IMR-90 (cell line): ENCODE data around the gene TP53BP2. TPM values are rescaled to one million over a fixed set of nuclear protein-coding genes. Genes with fewer than 3 reads are reported as not detected.

Source experiments
- ATAC-seq: fragments of 200-7000 bp; cut with Tn5 transposase; 2 replicates; pipeline ENCODE4 v1.9.1; 2020; ENCODE audit warnings: low read depth, mild to moderate bottlenecking, moderate library complexity
- BruUV-seq: library from RNA; stranded (reverse); fragments of 400-500 nt; replicated peaks from 2 replicates; lab custom pipeline; 2021; lab: Mats Ljungman, UMichigan
- CTCF ChIA-PET: fragments of 300-600 bp; formaldehyde crosslinking; extraction: SDS; loops from one replicate; lab custom pipeline; 2021; ENCODE audit warnings: antibody characterized with exemption; lab: Yijun Ruan, JAX
- POLR2A ChIA-PET: fragments of 300-600 bp; sonication (Branson Sonifier 250); formaldehyde crosslinking; loops from one replicate; lab custom pipeline; 2022; ENCODE audit warnings: antibody characterized with exemption; ENCODE audit not compliant: unreplicated experiment; lab: Charles Lee
- DNase-seq: peaks from one replicate; pipeline ENCODE4 v3.0.0; 2013
- H2AFZ ChIP-seq: replicated peaks from 2 replicates; pipeline ENCODE3; 2013; ENCODE audit warnings: low read length, mild to moderate bottlenecking; ENCODE audit not compliant: poor library complexity
- H2AK5ac ChIP-seq: 2 replicates; pipeline ENCODE4 v1.6.1; 2013; ENCODE audit warnings: low read depth, low read length, inconsistent platforms
- H2AK9ac ChIP-seq: replicated peaks from 2 replicates; pipeline ENCODE3; 2013; ENCODE audit warnings: mild to moderate bottlenecking, low read depth, low read length, moderate library complexity; ENCODE audit not compliant: poor library complexity
- H2BK120ac ChIP-seq: 2 replicates; pipeline ENCODE4 v1.6.1; 2013; ENCODE audit warnings: low read depth, low read length, inconsistent platforms
- H2BK15ac ChIP-seq: 3 replicates; pipeline ENCODE4 v1.6.1; 2013; ENCODE audit warnings: low read depth, low read length, inconsistent platforms
- H2BK20ac ChIP-seq: 2 replicates; pipeline ENCODE4 v1.6.1; 2013; ENCODE audit warnings: low read depth, mild to moderate bottlenecking, inconsistent platforms, low read length, moderate library complexity
- H2BK5ac ChIP-seq: 2 replicates; pipeline ENCODE4 v1.6.1; 2013; ENCODE audit warnings: mild to moderate bottlenecking, low read depth, low read length, inconsistent platforms; ENCODE audit not compliant: poor library complexity, severe bottlenecking
- H3K14ac ChIP-seq: replicated peaks from 2 replicates; pipeline ENCODE4 v1.6.1; 2013; ENCODE audit warnings: low read depth, low read length, inconsistent platforms
- H3K18ac ChIP-seq: 2 replicates; pipeline ENCODE4 v1.6.1; 2013; ENCODE audit warnings: low read depth, low read length, control low read depth
- H3K23ac ChIP-seq: 2 replicates; pipeline ENCODE4 v1.6.1; 2013; ENCODE audit warnings: low read depth, low read length, inconsistent platforms
- H3K27ac ChIP-seq: 2 replicates; pipeline ENCODE4 v1.5.1; 2013; ENCODE audit warnings: mild to moderate bottlenecking, control low read depth, low read length; ENCODE audit not compliant: insufficient read depth
- H3K27me3 ChIP-seq: 2 replicates; pipeline ENCODE4 v1.6.1; 2013; ENCODE audit warnings: low read length; ENCODE audit not compliant: control insufficient read depth, insufficient read depth
- H3K36me3 ChIP-seq: 2 replicates; pipeline ENCODE4 v1.6.1; 2013; ENCODE audit warnings: low read length, mixed read lengths; ENCODE audit not compliant: control insufficient read depth, insufficient read depth
- H3K4ac ChIP-seq: 2 replicates; pipeline ENCODE4 v1.6.1; 2013; ENCODE audit warnings: low read depth, low read length, inconsistent platforms
- H3K4me1 ChIP-seq: 2 replicates; pipeline ENCODE4 v1.6.1; 2013; ENCODE audit warnings: low read length, mixed read lengths; ENCODE audit not compliant: control insufficient read depth, insufficient read depth
- H3K4me2 ChIP-seq: 2 replicates; pipeline ENCODE4 v1.6.1; 2013; ENCODE audit warnings: low read depth, mild to moderate bottlenecking, control low read depth, low read length, moderate library complexity
- H3K4me3 ChIP-seq: 2 replicates; pipeline ENCODE4 v1.5.1; 2013; ENCODE audit warnings: low read depth, mild to moderate bottlenecking, control low read depth, low read length, moderate library complexity; ENCODE audit not compliant: insufficient read depth
- H3K56ac ChIP-seq: 2 replicates; pipeline ENCODE4 v1.6.1; 2013; ENCODE audit warnings: low read length, inconsistent platforms; ENCODE audit not compliant: insufficient read depth; ENCODE audit errors: extremely low read depth
- H3K79me1 ChIP-seq, 2 experiments: 2 replicates each; pipeline ENCODE4 v1.6.1; 2013; ENCODE audit warnings: low read length in 2 of 2, inconsistent platforms in 1 of 2, low read depth in 1 of 2
- H3K9ac ChIP-seq: 2 replicates; pipeline ENCODE4 v1.6.1; 2013; ENCODE audit warnings: low read depth, low read length, control low read depth
- H3K9me1 ChIP-seq: 2 replicates; pipeline ENCODE4 v1.6.1; 2013; ENCODE audit warnings: low read length, inconsistent platforms; ENCODE audit not compliant: insufficient read depth
- H3K9me3 ChIP-seq: 2 replicates; pipeline ENCODE4 v1.6.1; 2013; ENCODE audit warnings: low read length; ENCODE audit not compliant: control insufficient read depth, insufficient read depth
- H4K20me1 ChIP-seq: 2 replicates; pipeline ENCODE4 v1.6.1; 2013; ENCODE audit warnings: low read length, inconsistent platforms; ENCODE audit not compliant: insufficient read depth
- H4K5ac ChIP-seq: 2 replicates; pipeline ENCODE4 v1.6.1; 2013; ENCODE audit warnings: mild to moderate bottlenecking, low read depth, low read length, control low read depth
- H4K8ac ChIP-seq, 2 experiments: 2 replicates each; pipeline ENCODE4 v1.6.1; 2013; ENCODE audit warnings: low read depth in 2 of 2, low read length in 2 of 2, control low read depth in 1 of 2, inconsistent platforms in 1 of 2
- H4K91ac ChIP-seq: 2 replicates; pipeline ENCODE4 v1.6.1; 2013; ENCODE audit warnings: low read depth, low read length, inconsistent platforms; ENCODE audit not compliant: insufficient read depth
- BHLHE40 ChIP-seq: fragments of 150-350 bp; IDR thresholded peaks from 2 replicates; pipeline ENCODE4 v1.6.1; 2016; ENCODE audit warnings: mild to moderate bottlenecking, low read depth, low read length
- CEBPB ChIP-seq: IDR thresholded peaks from 2 replicates; pipeline ENCODE4 v1.6.1; 2012; ENCODE audit warnings: low read depth, low read length, improper control_type of control experiment
- CHD1 ChIP-seq: IDR thresholded peaks from 2 replicates; pipeline ENCODE4 v1.6.1; 2012; ENCODE audit warnings: low read depth, low read length, improper control_type of control experiment
- FOS ChIP-seq: fragments of 150-350 bp; IDR thresholded peaks from 2 replicates; pipeline ENCODE4 v1.6.1; 2016; ENCODE audit warnings: low read depth, low read length
- MAFK ChIP-seq: IDR thresholded peaks from 2 replicates; pipeline ENCODE4 v1.6.1; 2012; ENCODE audit warnings: low read depth, low read length, improper control_type of control experiment
- MAZ ChIP-seq: IDR thresholded peaks from 2 replicates; pipeline ENCODE4 v1.6.1; 2012; ENCODE audit warnings: low read depth, mild to moderate bottlenecking, low read length, improper control_type of control experiment, moderate library complexity, borderline replicate concordance
- MXI1 ChIP-seq: IDR thresholded peaks from 2 replicates; pipeline ENCODE4 v1.6.1; 2012; ENCODE audit warnings: low read depth, mild to moderate bottlenecking, low read length, moderate library complexity, borderline replicate concordance
- NFE2L2 ChIP-seq: fragments of 150-350 bp; IDR thresholded peaks from 2 replicates; pipeline ENCODE4 v1.6.1; 2016; ENCODE audit warnings: low read depth, mild to moderate bottlenecking, low read length
- POLR2A ChIP-seq: IDR thresholded peaks from 2 replicates; pipeline ENCODE4 v1.6.1; 2012; ENCODE audit warnings: mild to moderate bottlenecking, low read depth, low read length
- RAD21 ChIP-seq: IDR thresholded peaks from 2 replicates; pipeline ENCODE4 v1.6.1; 2012; ENCODE audit warnings: low read length, improper control_type of control experiment
- RCOR1 ChIP-seq: IDR thresholded peaks from 2 replicates; pipeline ENCODE4 v1.6.1; 2012; ENCODE audit warnings: mild to moderate bottlenecking, low read length, improper control_type of control experiment; ENCODE audit not compliant: insufficient replicate concordance
- RFX5 ChIP-seq: IDR thresholded peaks from 2 replicates; pipeline ENCODE4 v1.8.0; 2012; ENCODE audit warnings: low read depth, mild to moderate bottlenecking, low read length, moderate library complexity
- SMC3 ChIP-seq: fragments of 150-350 bp; IDR thresholded peaks from 2 replicates; pipeline ENCODE4 v1.6.1; 2016; ENCODE audit warnings: low read depth, mild to moderate bottlenecking, antibody characterized with exemption, low read length, moderate library complexity
- whole genome bisulfite sequencing, 2 experiments: methylation state at CpG; one replicate each; pipeline versions ENCODE4 v1.1.5 to v1.1.7; 2013; ENCODE audit warnings: missing lambda C conversion rate in 2 of 2; ENCODE audit not compliant: insufficient read length in 1 of 2; ENCODE audit errors: extremely low coverage in 2 of 2; 5-methylcytosine and 5-hydroxymethylcytosine counted together
- dilution Hi-C: fragments of 300-500 bp; cut with HindIII; formaldehyde crosslinking; loops from one replicate; pipeline ENCODE4 v1.14.3; 2018; ENCODE audit warnings: low sequenced_read_pairs; ENCODE audit not compliant: unreplicated experiment
- in situ Hi-C: fragments of 300-500 bp; cut with MboI; formaldehyde crosslinking; loops from 3 replicates; pipeline ENCODE4 v1.14.3; 2019; ENCODE audit warnings: low sequenced_read_pairs, inconsistent platforms, mixed read lengths
- intact Hi-C: fragments of 100-400 bp; cut with micrococcal nuclease; formaldehyde crosslinking; loops from 2 replicates; pipeline ENCODE4 v1.10.0; 2022
- polyA plus RNA-seq, 3 experiments: library from polyadenylated mRNA; depleted of rRNA; stranded (reverse); fragments of >200 nt; gene quantifications; 2 replicates each; pipeline ENCODE4 v1.2.3, GENCODE V29; 2012; ENCODE audit warnings: low replicate concordance in 1 of 3
- total RNA-seq: library from RNA; depleted of rRNA; stranded (reverse); fragments of >200 nt; gene quantifications from 2 replicates; pipeline ENCODE4 v1.2.3, GENCODE V29; 2012
- TF ChIP-seq, protein P1 (sequence below): fragments of 150-350 bp; IDR thresholded peaks from 2 replicates; pipeline ENCODE4 v1.6.1; 2016; ENCODE audit warnings: low read depth, mild to moderate bottlenecking, low read length, moderate library complexity, borderline replicate concordance
- TF ChIP-seq, protein P2 (sequence below): fragments of 150-350 bp; IDR thresholded peaks from 2 replicates; pipeline ENCODE4 v1.6.1; 2017; ENCODE audit warnings: mild to moderate bottlenecking, antibody characterized with exemption, low read length, low read depth
- TF ChIP-seq, protein P3 (sequence below): conservative IDR thresholded peaks from 2 replicates; pipeline ENCODE4 v1.5.1; 2012; ENCODE audit warnings: mild to moderate bottlenecking, low read depth, low read length, improper control_type of control experiment

The TP53BP2 gene
- total and polyA plus RNA-seq, 2 of the 4 experiments (the other 2 are of a cell fraction), result 19.9 to 35.0 TPM

DNA sequence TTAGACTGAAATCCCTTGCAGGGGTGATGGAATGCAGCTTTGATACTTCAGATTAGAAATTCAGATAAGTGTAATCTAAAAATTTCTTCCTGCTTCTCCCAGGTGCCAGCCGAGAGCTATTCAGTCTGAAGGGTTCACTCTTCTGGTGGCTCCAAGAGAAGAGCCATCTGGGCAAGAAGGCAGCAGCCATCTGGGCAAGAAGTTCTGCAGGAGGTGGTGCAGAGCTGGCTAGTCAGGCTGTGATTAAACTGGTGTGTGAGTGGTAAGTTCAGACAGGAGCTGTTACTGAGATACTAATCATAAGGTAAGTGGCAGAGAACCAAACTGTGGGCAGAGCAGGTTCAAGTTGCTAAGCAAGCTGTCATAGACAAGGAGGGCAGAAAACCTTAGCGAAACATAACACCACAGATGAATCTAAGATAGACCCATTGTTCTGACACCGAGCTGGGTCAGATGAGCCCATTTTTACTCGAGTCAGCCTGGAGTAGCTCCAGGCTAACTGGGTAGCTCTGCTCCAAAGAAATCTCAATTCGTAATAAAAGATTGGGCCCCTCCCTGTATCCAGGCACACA is 14.4 kb upstream of the TP53BP2 start:
- H3K9me1 ChIP-seq, result no peaks in the 10 kb centered on the region
- no peak overlapping the region for H2AK9ac ChIP-seq
- no peaks in the 10 kb centered on the region for H3K36me3 ChIP-seq
- no peak for DNase-seq
- H3K9me3 ChIP-seq, result 0 out of 2 replicates have a peak, but pooled peaks cover 3% of the 10 kb centered on the region
- peaks cover 15% of the 10 kb centered on the region for H3K27me3 ChIP-seq
- H3K56ac ChIP-seq, result no peak overlapping the region
- no peak overlapping the region for H3K4me3 ChIP-seq
- no peak overlapping the region for H3K27ac ChIP-seq
- in situ Hi-C loops, result no loop called here
- H3K79me1 ChIP-seq, result no peaks in the 10 kb centered on the region
- no peak overlapping the region for H2BK5ac ChIP-seq
- no peak overlapping the region for H4K8ac ChIP-seq
- no peak overlapping the region for H4K5ac ChIP-seq
- H3K9ac ChIP-seq, result no peak overlapping the region
- ATAC-seq, result no peak
- H2BK20ac ChIP-seq, result no peak overlapping the region
- H2BK15ac ChIP-seq, result no peak overlapping the region
- no peak overlapping the region for H3K18ac ChIP-seq
- no peaks in the 10 kb centered on the region for H4K20me1 ChIP-seq
- dilution Hi-C loops, result no loop called here
- TF ChIP-seq FOS, result no peak
- TF ChIP-seq RFX5, result no peak
- TF ChIP-seq, protein P1, sequence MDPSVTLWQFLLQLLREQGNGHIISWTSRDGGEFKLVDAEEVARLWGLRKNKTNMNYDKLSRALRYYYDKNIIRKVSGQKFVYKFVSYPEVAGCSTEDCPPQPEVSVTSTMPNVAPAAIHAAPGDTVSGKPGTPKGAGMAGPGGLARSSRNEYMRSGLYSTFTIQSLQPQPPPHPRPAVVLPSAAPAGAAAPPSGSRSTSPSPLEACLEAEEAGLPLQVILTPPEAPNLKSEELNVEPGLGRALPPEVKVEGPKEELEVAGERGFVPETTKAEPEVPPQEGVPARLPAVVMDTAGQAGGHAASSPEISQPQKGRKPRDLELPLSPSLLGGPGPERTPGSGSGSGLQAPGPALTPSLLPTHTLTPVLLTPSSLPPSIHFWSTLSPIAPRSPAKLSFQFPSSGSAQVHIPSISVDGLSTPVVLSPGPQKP, result no peak
- TF ChIP-seq RAD21, result no peak
- no peak for TF ChIP-seq BHLHE40
- TF ChIP-seq CHD1, result no peak
- TF ChIP-seq MXI1, result no peak
- no peak for TF ChIP-seq NFE2L2
- no peak for TF ChIP-seq SMC3
- no peak for TF ChIP-seq CEBPB
- TF ChIP-seq, protein P2, sequence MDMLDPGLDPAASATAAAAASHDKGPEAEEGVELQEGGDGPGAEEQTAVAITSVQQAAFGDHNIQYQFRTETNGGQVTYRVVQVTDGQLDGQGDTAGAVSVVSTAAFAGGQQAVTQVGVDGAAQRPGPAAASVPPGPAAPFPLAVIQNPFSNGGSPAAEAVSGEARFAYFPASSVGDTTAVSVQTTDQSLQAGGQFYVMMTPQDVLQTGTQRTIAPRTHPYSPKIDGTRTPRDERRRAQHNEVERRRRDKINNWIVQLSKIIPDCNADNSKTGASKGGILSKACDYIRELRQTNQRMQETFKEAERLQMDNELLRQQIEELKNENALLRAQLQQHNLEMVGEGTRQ, result no peak
- no peak for TF ChIP-seq MAZ
- TF ChIP-seq POLR2A, result no peak
- TF ChIP-seq RCOR1, result no peak
- TF ChIP-seq MAFK, result no peak
- TF ChIP-seq, protein P3, sequence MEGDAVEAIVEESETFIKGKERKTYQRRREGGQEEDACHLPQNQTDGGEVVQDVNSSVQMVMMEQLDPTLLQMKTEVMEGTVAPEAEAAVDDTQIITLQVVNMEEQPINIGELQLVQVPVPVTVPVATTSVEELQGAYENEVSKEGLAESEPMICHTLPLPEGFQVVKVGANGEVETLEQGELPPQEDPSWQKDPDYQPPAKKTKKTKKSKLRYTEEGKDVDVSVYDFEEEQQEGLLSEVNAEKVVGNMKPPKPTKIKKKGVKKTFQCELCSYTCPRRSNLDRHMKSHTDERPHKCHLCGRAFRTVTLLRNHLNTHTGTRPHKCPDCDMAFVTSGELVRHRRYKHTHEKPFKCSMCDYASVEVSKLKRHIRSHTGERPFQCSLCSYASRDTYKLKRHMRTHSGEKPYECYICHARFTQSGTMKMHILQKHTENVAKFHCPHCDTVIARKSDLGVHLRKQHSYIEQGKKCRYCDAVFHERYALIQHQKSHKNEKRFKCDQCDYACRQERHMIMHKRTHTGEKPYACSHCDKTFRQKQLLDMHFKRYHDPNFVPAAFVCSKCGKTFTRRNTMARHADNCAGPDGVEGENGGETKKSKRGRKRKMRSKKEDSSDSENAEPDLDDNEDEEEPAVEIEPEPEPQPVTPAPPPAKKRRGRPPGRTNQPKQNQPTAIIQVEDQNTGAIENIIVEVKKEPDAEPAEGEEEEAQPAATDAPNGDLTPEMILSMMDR, result no peak
- POLR2A ChIA-PET, result interaction anchor here (0.6 kb wide), 1 partner anchor 717 kb away, joined by 7 read pairs; the partner anchor contains the start of gene TLR5
- no peaks in the 10 kb centered on the region for H3K4me1 ChIP-seq
- H2AFZ ChIP-seq, result no peak overlapping the region
- no peak overlapping the region for H3K4me2 ChIP-seq
- no peak overlapping the region for H2BK120ac ChIP-seq
- no CpG with 5 or more reads among the region's 5 CpGs for WGBS, 2 experiments
- no peak overlapping the region for H2AK5ac ChIP-seq
- no peak overlapping the region for H3K4ac ChIP-seq
- H3K14ac ChIP-seq, result no peak overlapping the region
- H4K91ac ChIP-seq, result no peak overlapping the region
- intact Hi-C loops, result no loop called here
- no TSS peak for BruUV-seq
- CTCF ChIA-PET, result no interaction called here
- H3K23ac ChIP-seq, result no peak overlapping the region
